GM23338 (cell line): ENCODE results near the gene DOCK10. TPM values are rescaled to one million over a fixed set of nuclear protein-coding genes. Genes with fewer than 3 reads are reported as not detected.

ENCODE experiments used
- ATAC-seq: fragments of 200-7000 bp; cut with Tn5 transposase; 3 replicates; pipeline ENCODE4 v1.9.1; 2020
- DNase-seq: peaks from one replicate; pipeline ENCODE4 v3.0.0-alpha.2; 2015; ENCODE audit warnings: low spot score
- H2AFZ ChIP-seq: fragments of 200-600 bp; sonication (generic); 2 replicates; pipeline ENCODE4 v1.8.0; 2016; ENCODE audit warnings: antibody characterized with exemption, mild to moderate bottlenecking, moderate library complexity
- H3F3A ChIP-seq: fragments of 200-600 bp; sonication (generic); replicated peaks from 2 replicates; pipeline ENCODE4 v1.8.0; 2017; ENCODE audit warnings: antibody characterized with exemption, mixed run types, low read depth
- H3K27ac ChIP-seq: fragments of 200-600 bp; sonication (generic); 2 replicates; pipeline ENCODE4 v1.6.1; 2016; ENCODE audit warnings: low read depth
- H3K27me3 ChIP-seq: fragments of 200-600 bp; sonication (generic); 2 replicates; pipeline ENCODE4 v1.8.0; 2016; ENCODE audit warnings: mild to moderate bottlenecking, mixed run types, moderate library complexity; ENCODE audit not compliant: insufficient read depth
- H3K36me3 ChIP-seq: fragments of 200-600 bp; sonication (generic); 2 replicates; pipeline ENCODE4 v1.8.0; 2016; ENCODE audit warnings: mild to moderate bottlenecking; ENCODE audit not compliant: insufficient read depth
- H3K4me1 ChIP-seq: fragments of 200-600 bp; sonication (generic); 2 replicates; pipeline ENCODE4 v1.8.0; 2016; ENCODE audit warnings: mild to moderate bottlenecking, moderate library complexity; ENCODE audit not compliant: insufficient read depth
- H3K4me2 ChIP-seq: fragments of 200-600 bp; sonication (generic); 2 replicates; pipeline ENCODE4 v1.7.1; 2017; ENCODE audit warnings: mixed run types
- H3K4me3 ChIP-seq: fragments of 200-600 bp; sonication (generic); 2 replicates; pipeline ENCODE4 v1.6.1; 2016; ENCODE audit warnings: mixed run types
- H3K79me2 ChIP-seq: fragments of 200-600 bp; sonication (generic); replicated peaks from 2 replicates; pipeline ENCODE4 v1.8.0; 2017; ENCODE audit warnings: mild to moderate bottlenecking; ENCODE audit not compliant: insufficient read depth
- H3K9me2 ChIP-seq: fragments of 200-600 bp; sonication (generic); 2 replicates; pipeline ENCODE4 v1.8.0; 2017; ENCODE audit not compliant: insufficient read depth
- H4K20me1 ChIP-seq: fragments of 200-600 bp; sonication (generic); replicated peaks from 2 replicates; pipeline ENCODE4 v1.8.0; 2017; ENCODE audit warnings: mild to moderate bottlenecking; ENCODE audit not compliant: insufficient read depth
- H3K27ac Mint-ChIP-seq: 2 replicates; pipeline ENCODE4 v1.8.0; 2020; ENCODE audit warnings: inconsistent platforms, mild to moderate bottlenecking, moderate library complexity, mixed read lengths
- H3K27me3 Mint-ChIP-seq: 3 replicates; pipeline ENCODE4 v1.8.0; 2022; ENCODE audit warnings: low read depth, mild to moderate bottlenecking, moderate library complexity, mixed read lengths, inconsistent platforms; ENCODE audit not compliant: insufficient read depth, poor library complexity
- H3K36me3 Mint-ChIP-seq: 3 replicates; pipeline ENCODE4 v1.8.0; 2021; ENCODE audit warnings: low read depth, mild to moderate bottlenecking, inconsistent platforms, moderate library complexity, mixed read lengths
- H3K4me1 Mint-ChIP-seq: 3 replicates; pipeline ENCODE4 v1.8.0; 2020; ENCODE audit warnings: mild to moderate bottlenecking, inconsistent platforms, mixed read lengths
- H3K4me3 Mint-ChIP-seq: 3 replicates; pipeline ENCODE4 v1.8.0; 2021; ENCODE audit warnings: moderate library complexity, mild to moderate bottlenecking, inconsistent platforms, mixed read lengths
- H3K9me3 Mint-ChIP-seq: 3 replicates; pipeline ENCODE4 v1.8.0; 2020; ENCODE audit warnings: moderate library complexity, mild to moderate bottlenecking, inconsistent platforms, mixed read lengths
- CREB1 ChIP-seq: fragments of 250-450 bp; sonication (Bioruptor Pico); IDR thresholded peaks from 2 replicates; pipeline ENCODE4 v1.5.0; 2020; ENCODE audit warnings: low read depth, mild to moderate bottlenecking, moderate library complexity
- EZH2 ChIP-seq: fragments of 200-600 bp; sonication (generic); IDR thresholded peaks from one replicate; pipeline ENCODE4 v1.8.0; 2017; ENCODE audit warnings: antibody characterized with exemption, mild to moderate bottlenecking, low read depth; ENCODE audit not compliant: unreplicated experiment
- EZH2phosphoT487 ChIP-seq: fragments of 200-600 bp; sonication (generic); IDR thresholded peaks from one replicate; pipeline ENCODE4 v1.8.1; 2018; ENCODE audit warnings: antibody characterized with exemption; ENCODE audit not compliant: unreplicated experiment
- JUNB ChIP-seq: IDR thresholded peaks from one replicate; pipeline ENCODE4 v1.6.1; 2016; ENCODE audit warnings: antibody characterized with exemption; ENCODE audit not compliant: unreplicated experiment
- NANOG ChIP-seq: IDR thresholded peaks from 2 replicates; pipeline ENCODE4 v1.6.1; 2016; ENCODE audit warnings: antibody characterized with exemption, borderline replicate concordance
- POLR2AphosphoS5 ChIP-seq: IDR thresholded peaks from 2 replicates; pipeline ENCODE4 v1.6.1; 2016; ENCODE audit warnings: antibody characterized with exemption, low read depth
- STAT1 ChIP-seq: IDR thresholded peaks from one replicate; pipeline ENCODE4 v1.6.1; 2016; ENCODE audit warnings: antibody characterized with exemption; ENCODE audit not compliant: unreplicated experiment
- ZNF114 ChIP-seq: fragments of 250-450 bp; sonication (Bioruptor Pico); IDR thresholded peaks from 2 replicates; pipeline ENCODE4 v1.5.0; 2020; ENCODE audit warnings: mild to moderate bottlenecking, moderate library complexity
- ZNF331 ChIP-seq: fragments of 250-450 bp; sonication (Bioruptor Pico); IDR thresholded peaks from 2 replicates; pipeline ENCODE4 v1.5.0; 2020; ENCODE audit warnings: low read depth, mild to moderate bottlenecking, moderate library complexity
- ZNF462 ChIP-seq: fragments of 250-450 bp; sonication (Bioruptor Pico); IDR thresholded peaks from 2 replicates; pipeline ENCODE4 v1.5.0; 2020; ENCODE audit warnings: mild to moderate bottlenecking, moderate library complexity
- polyA plus RNA-seq: library from polyadenylated mRNA; unstranded; fragments of >200 nt; fragmentation: Nextera tagmentation; extraction: Ambion mirVana; gene quantifications from 2 replicates; pipeline ENCODE4 v1.2.1, GENCODE V29; 2016
- total RNA-seq: library from RNA; depleted of rRNA; stranded (reverse); fragments of >200 nt; shearing (Covaris generic); gene quantifications from 2 replicates; pipeline ENCODE4 v1.2.3, GENCODE V29; 2014
- TF ChIP-seq, protein P1 (sequence below), 2 experiments: fragments of 200-600 bp in 1 of 2; sonication (generic) in 1 of 2; conservative IDR thresholded peaks; 2 replicates each; pipeline versions ENCODE4 v1.5.1 to v1.6.1; 2016 to 2017; ENCODE audit warnings: antibody characterized with exemption in 2 of 2, low read depth in 2 of 2, mild to moderate bottlenecking in 2 of 2, moderate library complexity in 1 of 2
- TF ChIP-seq, protein P2 (sequence below): IDR thresholded peaks from 2 replicates; pipeline ENCODE4 v1.6.1; 2016; ENCODE audit warnings: antibody characterized with exemption
- TF ChIP-seq, protein P3 (sequence below): IDR thresholded peaks from one replicate; pipeline ENCODE4 v1.6.1; 2018; ENCODE audit warnings: antibody characterized with exemption; ENCODE audit not compliant: unreplicated experiment

DOCK10 gene
- total and polyA plus RNA-seq, 2 experiments from 2014 or later: 1.0 to 1.7 TPM

DNA sequence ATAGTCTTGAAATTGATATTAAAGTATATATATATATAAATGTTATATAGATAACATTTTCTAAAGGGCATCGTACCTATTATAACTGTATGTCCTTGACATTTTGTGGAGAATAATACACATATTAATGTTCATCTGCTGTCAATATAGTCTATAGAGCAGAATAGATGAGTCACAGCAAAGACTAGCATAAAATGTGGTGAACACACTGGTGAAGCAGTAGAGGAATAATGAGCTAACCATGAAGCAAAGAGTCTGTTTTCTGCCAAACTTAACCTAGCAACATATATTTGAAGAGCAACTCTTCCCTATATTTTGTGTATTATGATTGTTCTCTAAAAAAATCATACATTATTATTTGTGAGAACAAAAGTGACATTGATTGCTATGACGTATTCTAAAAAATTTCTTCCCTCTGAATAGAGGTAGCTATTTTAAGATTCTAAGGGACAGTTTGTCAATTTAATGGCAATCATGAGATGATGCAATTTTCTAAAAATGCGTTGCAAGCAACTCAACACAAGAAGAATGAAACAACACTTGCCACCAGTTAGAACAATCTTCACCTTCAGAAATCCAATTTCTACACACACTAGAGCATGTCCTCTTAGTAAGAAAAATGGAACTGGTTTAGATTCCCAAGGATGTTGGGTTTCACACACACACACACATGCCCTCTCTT lies 22.0 kb downstream of the DOCK10 start (continued):
- TF ChIP-seq, protein P1, sequence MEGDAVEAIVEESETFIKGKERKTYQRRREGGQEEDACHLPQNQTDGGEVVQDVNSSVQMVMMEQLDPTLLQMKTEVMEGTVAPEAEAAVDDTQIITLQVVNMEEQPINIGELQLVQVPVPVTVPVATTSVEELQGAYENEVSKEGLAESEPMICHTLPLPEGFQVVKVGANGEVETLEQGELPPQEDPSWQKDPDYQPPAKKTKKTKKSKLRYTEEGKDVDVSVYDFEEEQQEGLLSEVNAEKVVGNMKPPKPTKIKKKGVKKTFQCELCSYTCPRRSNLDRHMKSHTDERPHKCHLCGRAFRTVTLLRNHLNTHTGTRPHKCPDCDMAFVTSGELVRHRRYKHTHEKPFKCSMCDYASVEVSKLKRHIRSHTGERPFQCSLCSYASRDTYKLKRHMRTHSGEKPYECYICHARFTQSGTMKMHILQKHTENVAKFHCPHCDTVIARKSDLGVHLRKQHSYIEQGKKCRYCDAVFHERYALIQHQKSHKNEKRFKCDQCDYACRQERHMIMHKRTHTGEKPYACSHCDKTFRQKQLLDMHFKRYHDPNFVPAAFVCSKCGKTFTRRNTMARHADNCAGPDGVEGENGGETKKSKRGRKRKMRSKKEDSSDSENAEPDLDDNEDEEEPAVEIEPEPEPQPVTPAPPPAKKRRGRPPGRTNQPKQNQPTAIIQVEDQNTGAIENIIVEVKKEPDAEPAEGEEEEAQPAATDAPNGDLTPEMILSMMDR (conservative IDR thresholded peaks at IDR 0.05; ENCODE audit: low read depth in 2 of 2): no peak

DNA sequence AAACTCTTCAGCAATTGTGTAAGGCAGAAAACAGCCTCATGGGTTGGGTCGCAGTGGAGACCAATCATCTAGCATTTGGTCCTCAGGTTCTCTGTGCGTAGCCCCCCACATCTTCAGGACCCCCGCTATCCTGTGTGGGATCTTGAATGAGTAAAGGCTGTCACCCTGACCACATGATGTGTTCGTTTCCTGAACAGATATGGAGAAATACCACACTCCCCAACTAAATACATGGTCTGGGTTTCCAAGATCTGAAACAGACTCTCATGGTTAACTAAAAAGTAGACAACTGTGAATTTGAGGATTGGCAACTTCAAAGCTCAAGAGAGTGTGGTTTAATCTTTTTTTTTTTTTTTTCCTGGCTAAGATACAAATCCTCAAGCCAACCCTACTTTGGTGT lies 23.2 kb downstream of the DOCK10 start:
- Histone ChIP-seq H4K20me1 (no peaks in the 10 kb centered on the region), H3K27ac (no peak overlapping the region), H2AFZ (no peak overlapping the region), H3K4me3 (no peak overlapping the region), H3K27me3 (no peaks in the 10 kb centered on the region), H3K79me2 (no peaks in the 10 kb centered on the region), H3K36me3 (no peaks in the 10 kb centered on the region), H3K4me2 (no peak overlapping the region), H3F3A (no peaks in the 10 kb centered on the region), H3K9me2 (no peaks in the 10 kb centered on the region), H3K4me1 (peaks cover 13% of the 10 kb centered on the region)
- Mint-ChIP-seq H3K36me3 (no peaks in the 10 kb centered on the region), H3K9me3 (no peaks in the 10 kb centered on the region), H3K4me1 (peaks cover 17% of the 10 kb centered on the region), H3K4me3 (no peak overlapping the region), H3K27me3 (no peaks in the 10 kb centered on the region), H3K27ac (no peak overlapping the region)
- no peak for DNase-seq
- no peak for ATAC-seq
- TF ChIP-seq, protein P2, sequence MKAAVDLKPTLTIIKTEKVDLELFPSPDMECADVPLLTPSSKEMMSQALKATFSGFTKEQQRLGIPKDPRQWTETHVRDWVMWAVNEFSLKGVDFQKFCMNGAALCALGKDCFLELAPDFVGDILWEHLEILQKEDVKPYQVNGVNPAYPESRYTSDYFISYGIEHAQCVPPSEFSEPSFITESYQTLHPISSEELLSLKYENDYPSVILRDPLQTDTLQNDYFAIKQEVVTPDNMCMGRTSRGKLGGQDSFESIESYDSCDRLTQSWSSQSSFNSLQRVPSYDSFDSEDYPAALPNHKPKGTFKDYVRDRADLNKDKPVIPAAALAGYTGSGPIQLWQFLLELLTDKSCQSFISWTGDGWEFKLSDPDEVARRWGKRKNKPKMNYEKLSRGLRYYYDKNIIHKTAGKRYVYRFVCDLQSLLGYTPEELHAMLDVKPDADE: no peak
- no peak for TF ChIP-seq JUNB
- no peak for TF ChIP-seq POLR2AphosphoS5
- no peak for TF ChIP-seq STAT1
- TF ChIP-seq CREB1: no peak
- no peak for TF ChIP-seq NANOG
- no peak for TF ChIP-seq ZNF114 (CRISPR knock-in tag)
- TF ChIP-seq, protein P3, sequence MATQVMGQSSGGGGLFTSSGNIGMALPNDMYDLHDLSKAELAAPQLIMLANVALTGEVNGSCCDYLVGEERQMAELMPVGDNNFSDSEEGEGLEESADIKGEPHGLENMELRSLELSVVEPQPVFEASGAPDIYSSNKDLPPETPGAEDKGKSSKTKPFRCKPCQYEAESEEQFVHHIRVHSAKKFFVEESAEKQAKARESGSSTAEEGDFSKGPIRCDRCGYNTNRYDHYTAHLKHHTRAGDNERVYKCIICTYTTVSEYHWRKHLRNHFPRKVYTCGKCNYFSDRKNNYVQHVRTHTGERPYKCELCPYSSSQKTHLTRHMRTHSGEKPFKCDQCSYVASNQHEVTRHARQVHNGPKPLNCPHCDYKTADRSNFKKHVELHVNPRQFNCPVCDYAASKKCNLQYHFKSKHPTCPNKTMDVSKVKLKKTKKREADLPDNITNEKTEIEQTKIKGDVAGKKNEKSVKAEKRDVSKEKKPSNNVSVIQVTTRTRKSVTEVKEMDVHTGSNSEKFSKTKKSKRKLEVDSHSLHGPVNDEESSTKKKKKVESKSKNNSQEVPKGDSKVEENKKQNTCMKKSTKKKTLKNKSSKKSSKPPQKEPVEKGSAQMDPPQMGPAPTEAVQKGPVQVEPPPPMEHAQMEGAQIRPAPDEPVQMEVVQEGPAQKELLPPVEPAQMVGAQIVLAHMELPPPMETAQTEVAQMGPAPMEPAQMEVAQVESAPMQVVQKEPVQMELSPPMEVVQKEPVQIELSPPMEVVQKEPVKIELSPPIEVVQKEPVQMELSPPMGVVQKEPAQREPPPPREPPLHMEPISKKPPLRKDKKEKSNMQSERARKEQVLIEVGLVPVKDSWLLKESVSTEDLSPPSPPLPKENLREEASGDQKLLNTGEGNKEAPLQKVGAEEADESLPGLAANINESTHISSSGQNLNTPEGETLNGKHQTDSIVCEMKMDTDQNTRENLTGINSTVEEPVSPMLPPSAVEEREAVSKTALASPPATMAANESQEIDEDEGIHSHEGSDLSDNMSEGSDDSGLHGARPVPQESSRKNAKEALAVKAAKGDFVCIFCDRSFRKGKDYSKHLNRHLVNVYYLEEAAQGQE: no peak
- TF ChIP-seq ZNF462 (CRISPR knock-in tag): no peak
- TF ChIP-seq ZNF331 (CRISPR knock-in tag): no peak
- no peak for TF ChIP-seq EZH2phosphoT487
- no peak for TF ChIP-seq EZH2
